ENCODE results near the gene IL13RA1. TPM values are rescaled to one million over a fixed set of nuclear protein-coding genes. Genes with fewer than 3 reads are reported as not detected.
A peak's percentile ranks its signal among the peaks of the same experiment; 100 is the strongest.
"Not testable (repeated sequence)": the region's sequence is repeated elsewhere in the genome, so short reads cannot be mapped to it uniquely, and the experiment has no call there.

Gene IL13RA1
- total RNA-seq, 1 donor from 2014 or later = 29.9 TPM

DNA sequence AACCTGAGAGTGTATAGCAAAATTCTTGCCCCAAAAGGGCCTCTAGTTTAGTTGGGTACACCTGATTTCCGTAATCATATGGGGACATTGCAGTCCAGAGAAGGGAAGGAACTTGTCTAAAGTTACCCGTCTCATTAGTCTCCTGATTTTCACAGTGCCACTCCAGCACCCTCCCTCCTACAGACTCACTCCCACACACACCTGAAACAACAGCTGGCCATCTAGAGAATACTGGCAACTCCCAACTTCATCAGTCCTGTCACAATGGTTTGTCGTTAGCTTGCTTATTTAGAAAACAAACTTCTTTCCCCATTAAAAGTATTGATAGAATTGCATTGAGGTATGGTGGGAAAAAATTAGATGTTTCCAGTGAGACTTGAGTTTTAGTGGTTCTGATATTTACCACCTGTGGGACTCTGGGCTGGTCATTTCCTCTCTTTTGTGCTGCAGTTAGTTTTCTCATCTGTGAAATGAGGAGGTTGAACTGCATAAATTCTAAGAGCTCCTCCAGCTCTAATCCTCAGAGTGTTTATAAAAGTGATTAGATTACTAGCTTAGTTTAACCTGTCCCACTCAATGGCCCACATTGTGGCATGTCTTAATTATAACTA, 1.7 kb downstream of the IL13RA1 start:
- no peak for DNase-seq (ENCODE audit: low spot score, unreplicated experiment)
- Mint-ChIP-seq H3K27ac (no peak overlapping the region), H3K4me1 (ENCODE audit: low read depth) (peaks cover 9% of the 10 kb centered on the region), H3K9me3 (ENCODE audit: low read depth) (peaks cover 13% of the 10 kb centered on the region), H3K36me3 (ENCODE audit: insufficient read depth) (no peaks in the 10 kb centered on the region), H3K4me3 (ENCODE audit: low read depth) (peak overlapping the region; percentile 78), H3K27me3 (no peaks in the 10 kb centered on the region)
- TF ChIP-seq, protein P1, sequence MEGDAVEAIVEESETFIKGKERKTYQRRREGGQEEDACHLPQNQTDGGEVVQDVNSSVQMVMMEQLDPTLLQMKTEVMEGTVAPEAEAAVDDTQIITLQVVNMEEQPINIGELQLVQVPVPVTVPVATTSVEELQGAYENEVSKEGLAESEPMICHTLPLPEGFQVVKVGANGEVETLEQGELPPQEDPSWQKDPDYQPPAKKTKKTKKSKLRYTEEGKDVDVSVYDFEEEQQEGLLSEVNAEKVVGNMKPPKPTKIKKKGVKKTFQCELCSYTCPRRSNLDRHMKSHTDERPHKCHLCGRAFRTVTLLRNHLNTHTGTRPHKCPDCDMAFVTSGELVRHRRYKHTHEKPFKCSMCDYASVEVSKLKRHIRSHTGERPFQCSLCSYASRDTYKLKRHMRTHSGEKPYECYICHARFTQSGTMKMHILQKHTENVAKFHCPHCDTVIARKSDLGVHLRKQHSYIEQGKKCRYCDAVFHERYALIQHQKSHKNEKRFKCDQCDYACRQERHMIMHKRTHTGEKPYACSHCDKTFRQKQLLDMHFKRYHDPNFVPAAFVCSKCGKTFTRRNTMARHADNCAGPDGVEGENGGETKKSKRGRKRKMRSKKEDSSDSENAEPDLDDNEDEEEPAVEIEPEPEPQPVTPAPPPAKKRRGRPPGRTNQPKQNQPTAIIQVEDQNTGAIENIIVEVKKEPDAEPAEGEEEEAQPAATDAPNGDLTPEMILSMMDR (IDR thresholded peaks at IDR 0.05; ENCODE audit: unreplicated experiment) = no peak

- Mint-ChIP-seq H3K4me1 (ENCODE audit: low read depth) (peaks cover 8% of the 10 kb centered on the region), H3K27ac (no peak overlapping the region), H3K27me3 (no peaks in the 10 kb centered on the region), H3K36me3 (ENCODE audit: insufficient read depth) (no peaks in the 10 kb centered on the region), H3K9me3 (ENCODE audit: low read depth) (peaks cover 23% of the 10 kb centered on the region), H3K4me3 (ENCODE audit: low read depth) (no peak overlapping the region)
- no peak for DNase-seq (ENCODE audit: low spot score, unreplicated experiment)
- TF ChIP-seq, protein P1 (IDR thresholded peaks at IDR 0.05; ENCODE audit: unreplicated experiment) = no peak
These were observed 3.3 kb downstream of the IL13RA1 start for GRCh38 chrX:118730500-118731247.

- not testable (repeated sequence) for H3K36me3 Mint-ChIP-seq (ENCODE audit: insufficient read depth); H3K27me3 Mint-ChIP-seq; H3K4me3 Mint-ChIP-seq (ENCODE audit: low read depth); DNase-seq (ENCODE audit: low spot score, unreplicated experiment); H3K4me1 Mint-ChIP-seq (ENCODE audit: low read depth); H3K27ac Mint-ChIP-seq
- H3K9me3 Mint-ChIP-seq (ENCODE audit: low read depth) = peaks cover 32% of the 10 kb centered on the region
These were observed 5.1 kb downstream of the IL13RA1 start for GRCh38 chrX:118732551-118732950.

- no peaks in the 10 kb centered on the region for H3K4me1 Mint-ChIP-seq (ENCODE audit: low read depth)
- TF ChIP-seq, protein P1 (IDR thresholded peaks at IDR 0.05; ENCODE audit: unreplicated experiment) = no peak
- peaks cover 1% of the 10 kb centered on the region for H3K36me3 Mint-ChIP-seq (ENCODE audit: insufficient read depth)
- no peak overlapping the region for H3K27ac Mint-ChIP-seq
- no peak for DNase-seq (ENCODE audit: low spot score, unreplicated experiment)
- H3K4me3 Mint-ChIP-seq (ENCODE audit: low read depth) = no peak overlapping the region
- no peaks in the 10 kb centered on the region for H3K27me3 Mint-ChIP-seq
- H3K9me3 Mint-ChIP-seq (ENCODE audit: low read depth) = peaks cover 41% of the 10 kb centered on the region
These were observed 7.5 kb downstream of the IL13RA1 start for GRCh38 chrX:118734909-118735308.

DNA sequence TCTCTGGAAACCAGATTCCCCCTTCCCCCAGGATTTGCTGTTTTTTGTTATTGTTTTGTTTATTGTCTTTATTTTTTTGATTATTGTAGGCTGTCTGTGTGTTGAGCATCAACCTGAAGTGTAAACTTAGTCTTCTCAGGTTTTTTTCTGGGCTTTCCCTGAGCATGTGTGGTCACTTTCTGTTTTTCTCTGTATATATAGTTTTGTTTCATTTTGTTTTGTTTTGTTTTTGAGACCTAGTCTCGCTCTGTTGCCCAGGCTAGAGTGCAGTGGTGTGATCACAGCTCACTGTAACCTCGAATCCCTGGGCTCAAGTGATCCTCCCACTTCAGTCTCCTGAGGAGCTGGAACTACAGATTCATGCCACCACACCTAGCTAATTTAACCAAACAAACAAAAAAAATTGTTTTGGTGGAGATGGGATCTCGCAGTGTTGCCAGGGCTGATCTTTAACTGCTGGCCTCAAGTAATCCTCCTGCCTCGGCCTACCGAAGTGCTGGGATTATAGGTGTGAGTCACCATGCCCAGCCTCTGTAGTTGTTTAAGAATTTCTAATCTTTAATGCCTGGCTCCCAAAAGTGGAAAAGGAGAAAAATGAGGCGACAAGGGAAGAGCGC, 9.1 kb downstream of the IL13RA1 start:
- H3K27ac Mint-ChIP-seq = no peak overlapping the region
- TF ChIP-seq, protein P1 (IDR thresholded peaks at IDR 0.05; ENCODE audit: unreplicated experiment) = no peak
- H3K4me3 Mint-ChIP-seq (ENCODE audit: low read depth) = no peak overlapping the region
- H3K9me3 Mint-ChIP-seq (ENCODE audit: low read depth) = peaks cover 41% of the 10 kb centered on the region
- H3K27me3 Mint-ChIP-seq = no peaks in the 10 kb centered on the region
- DNase-seq (ENCODE audit: low spot score, unreplicated experiment) = no peak
- H3K36me3 Mint-ChIP-seq (ENCODE audit: insufficient read depth) = peaks cover 1% of the 10 kb centered on the region
- no peaks in the 10 kb centered on the region for H3K4me1 Mint-ChIP-seq (ENCODE audit: low read depth)

All from progenitor cell of endocrine pancreas (in vitro differentiated cells).